Neural crest cell (in vitro differentiated cells): ENCODE measurements around the gene LZTR1. TPM values are rescaled to one million over a fixed set of nuclear protein-coding genes. Genes with fewer than 3 reads are reported as not detected.
A peak's percentile ranks its signal among the peaks of the same experiment; 100 is the strongest.

Experiments used
- DNase-seq: peaks from one replicate; pipeline ENCODE4 v3.0.0; 2021; ENCODE audit warnings: low read depth, mixed read lengths, low spot score
- H3K27ac Mint-ChIP-seq: one replicate; pipeline ENCODE4 v1.8.0; 2021; ENCODE audit warnings: mild to moderate bottlenecking, mixed read lengths; ENCODE audit not compliant: unreplicated experiment
- H3K27me3 Mint-ChIP-seq: 2 replicates; pipeline ENCODE4 v1.8.0; 2021; ENCODE audit warnings: low read depth, mild to moderate bottlenecking, mixed read lengths
- H3K36me3 Mint-ChIP-seq: 2 replicates; pipeline ENCODE4 v1.8.0; 2021; ENCODE audit warnings: low read depth, mild to moderate bottlenecking, mixed read lengths
- H3K4me1 Mint-ChIP-seq: 2 replicates; pipeline ENCODE4 v1.8.0; 2021; ENCODE audit warnings: mixed read lengths
- H3K4me3 Mint-ChIP-seq: one replicate; pipeline ENCODE4 v1.8.0; 2021; ENCODE audit warnings: mild to moderate bottlenecking, mixed read lengths
- H3K9me3 Mint-ChIP-seq: 2 replicates; pipeline ENCODE4 v1.8.0; 2021; ENCODE audit warnings: mixed read lengths
- CTCF ChIP-seq: fragments of 200-600 bp; sonication (generic); conservative IDR thresholded peaks from 2 replicates; pipeline ENCODE4 v1.5.0; 2021; ENCODE audit warnings: antibody characterized with exemption, mild to moderate bottlenecking
- total RNA-seq: library from RNA; stranded (reverse); gene quantifications from 2 replicates; pipeline ENCODE4 v1.2.1, GENCODE V29; 2021

The LZTR1 gene
- total RNA-seq, 1 donor from 2014 or later = 94.5 TPM

GRCh38 chr22:20989323-20990138, 7.4 kb downstream of the LZTR1 start:
- no peak for DNase-seq
- Mint-ChIP-seq H3K9me3 (no peaks in the 10 kb centered on the region), H3K27me3 (no peaks in the 10 kb centered on the region), H3K36me3 (peaks cover 5% of the 10 kb centered on the region), H3K4me1 (no peaks in the 10 kb centered on the region), H3K4me3 (no peak overlapping the region), H3K27ac (no peak overlapping the region)
- no peak for TF ChIP-seq CTCF

GRCh38 chr22:20990184-20991180, 8.4 kb downstream of the LZTR1 start:
- Mint-ChIP-seq H3K9me3 (no peaks in the 10 kb centered on the region), H3K27ac (peak overlapping the region; percentile 60), H3K4me3 (peak overlapping the region; percentile 38), H3K36me3 (peaks cover 5% of the 10 kb centered on the region), H3K4me1 (no peaks in the 10 kb centered on the region), H3K27me3 (no peaks in the 10 kb centered on the region)
- TF ChIP-seq CTCF = no peak
- no peak for DNase-seq

GRCh38 chr22:20991252-20992055, 9.4 kb downstream of the LZTR1 start:
- DNase-seq = no peak
- H3K4me1 Mint-ChIP-seq = no peaks in the 10 kb centered on the region
- H3K27me3 Mint-ChIP-seq = no peaks in the 10 kb centered on the region
- H3K9me3 Mint-ChIP-seq = no peaks in the 10 kb centered on the region
- peaks cover 3% of the 10 kb centered on the region for H3K36me3 Mint-ChIP-seq
- TF ChIP-seq CTCF = no peak
- no peak overlapping the region for H3K4me3 Mint-ChIP-seq
- H3K27ac Mint-ChIP-seq = no peak overlapping the region

GRCh38 chr22:20992056-20992442, 10.0 kb downstream of the LZTR1 start:
- TF ChIP-seq CTCF = no peak

More at GRCh38 chr22:20992056-20992442, 10.0 kb downstream of the LZTR1 start:
- Mint-ChIP-seq H3K27ac (no peak overlapping the region), H3K4me3 (no peak overlapping the region), H3K27me3 (no peaks in the 10 kb centered on the region), H3K4me1 (no peaks in the 10 kb centered on the region), H3K9me3 (no peaks in the 10 kb centered on the region), H3K36me3 (no peaks in the 10 kb centered on the region)
- no peak for DNase-seq
